Uterus (tissue), 4 donors: Measurements from ENCODE around the gene TRIOBP. TPM values are rescaled to one million over a fixed set of nuclear protein-coding genes. Genes with fewer than 3 reads are reported as not detected.
A peak's percentile ranks its signal among the peaks of the same experiment; 100 is the strongest.

Experiments used
- DNase-seq, 2 donors: peaks; one replicate each; pipeline ENCODE4 v3.0.0-alpha.2; 2019 to 2020
- H3K27ac ChIP-seq, 2 donors: fragments of 200-600 bp; sonication (generic); 1 replicate in 1 of 2; 2 replicates in 1 of 2; pipeline ENCODE4 v1.5.1; 2016 to 2018
- H3K27me3 ChIP-seq, 2 donors: fragments of 200-600 bp; sonication (generic); one replicate each; pipeline ENCODE4 v1.5.1; 2018 to 2019; ENCODE audit warnings: control low read depth in 1 of 2
- H3K36me3 ChIP-seq, 2 donors: fragments of 200-600 bp; sonication (generic); one replicate each; pipeline ENCODE4 v1.5.1; 2019; ENCODE audit warnings: control low read depth in 1 of 2
- H3K4me1 ChIP-seq, 2 donors: fragments of 200-600 bp; sonication (generic); one replicate each; pipeline ENCODE4 v1.5.1; 2018 to 2019; ENCODE audit warnings: control low read depth in 1 of 2
- H3K4me3 ChIP-seq, 2 donors: fragments of 200-600 bp; sonication (generic); 1 replicate in 1 of 2; 2 replicates in 1 of 2; pipeline ENCODE4 v1.5.1; 2018 to 2019; ENCODE audit warnings: mild to moderate bottlenecking in 1 of 2
- H3K9me3 ChIP-seq, 2 donors: fragments of 200-600 bp; sonication (generic); one replicate each; pipeline ENCODE4 v1.5.1; 2019; ENCODE audit warnings: control low read depth in 1 of 2
- POLR2A ChIP-seq, 2 donors: fragments of 450-650 bp; IDR thresholded peaks; one replicate each; pipeline ENCODE4 v1.6.1; 2016; ENCODE audit warnings: antibody characterized with exemption in 2 of 2, mild to moderate bottlenecking in 1 of 2, moderate library complexity in 1 of 2
- intact Hi-C: fragments of 100-400 bp; cut with DNase I; formaldehyde crosslinking; loops from one replicate; pipeline ENCODE4 v1.15.1; 2023; ENCODE audit warnings: low total_unique reads
- total RNA-seq, 4 donors: library from RNA; depleted of rRNA in 3 of 4; stranded (reverse); fragments of >200 nt in 3 of 4; gene quantifications; one replicate each; pipeline versions ENCODE4 v1.1.0 to v1.2.4, GENCODE V29; 2014 to 2023
- TF ChIP-seq, protein P1 (sequence below), 4 experiments: fragments of 200-600 bp in 2 of 4; fragments of 450-650 bp in 2 of 4; sonication (generic) in 2 of 4; IDR thresholded peaks; one replicate each; pipeline ENCODE4 v1.5.1; 2016 to 2019; ENCODE audit warnings: antibody characterized with exemption in 4 of 4, mild to moderate bottlenecking in 2 of 4, moderate library complexity in 1 of 4
- donor health status: DM: yes; HTN: yes; CAD: no.

The TRIOBP gene
- total RNA-seq, 4 donors from 2014 or later: 56.2 to 177 (median 127) TPM

GRCh38 chr22:37665487-37665886, 31.4 kb upstream of the TRIOBP start:
- Histone ChIP-seq H3K4me1 (peaks cover 0 to under 1% of the 10 kb centered on the region in 2 donors), H3K36me3 (no peaks in the 10 kb centered on the region), H3K27me3 (no peaks in the 10 kb centered on the region), H3K4me3 (no peak overlapping the region), H3K9me3 (no peaks in the 10 kb centered on the region), H3K27ac (no peak overlapping the region)
- intact Hi-C loops: no loop called here
- TF ChIP-seq POLR2A (IDR thresholded peaks at IDR 0.05): no peak
- TF ChIP-seq, protein P1, sequence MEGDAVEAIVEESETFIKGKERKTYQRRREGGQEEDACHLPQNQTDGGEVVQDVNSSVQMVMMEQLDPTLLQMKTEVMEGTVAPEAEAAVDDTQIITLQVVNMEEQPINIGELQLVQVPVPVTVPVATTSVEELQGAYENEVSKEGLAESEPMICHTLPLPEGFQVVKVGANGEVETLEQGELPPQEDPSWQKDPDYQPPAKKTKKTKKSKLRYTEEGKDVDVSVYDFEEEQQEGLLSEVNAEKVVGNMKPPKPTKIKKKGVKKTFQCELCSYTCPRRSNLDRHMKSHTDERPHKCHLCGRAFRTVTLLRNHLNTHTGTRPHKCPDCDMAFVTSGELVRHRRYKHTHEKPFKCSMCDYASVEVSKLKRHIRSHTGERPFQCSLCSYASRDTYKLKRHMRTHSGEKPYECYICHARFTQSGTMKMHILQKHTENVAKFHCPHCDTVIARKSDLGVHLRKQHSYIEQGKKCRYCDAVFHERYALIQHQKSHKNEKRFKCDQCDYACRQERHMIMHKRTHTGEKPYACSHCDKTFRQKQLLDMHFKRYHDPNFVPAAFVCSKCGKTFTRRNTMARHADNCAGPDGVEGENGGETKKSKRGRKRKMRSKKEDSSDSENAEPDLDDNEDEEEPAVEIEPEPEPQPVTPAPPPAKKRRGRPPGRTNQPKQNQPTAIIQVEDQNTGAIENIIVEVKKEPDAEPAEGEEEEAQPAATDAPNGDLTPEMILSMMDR (IDR thresholded peaks at IDR 0.05): no peak
- DNase-seq: no peak

GRCh38 chr22:37669586-37669985, 27.3 kb upstream of the TRIOBP start:
- H3K27ac ChIP-seq: no peak overlapping the region
- DNase-seq: no peak

DNA sequence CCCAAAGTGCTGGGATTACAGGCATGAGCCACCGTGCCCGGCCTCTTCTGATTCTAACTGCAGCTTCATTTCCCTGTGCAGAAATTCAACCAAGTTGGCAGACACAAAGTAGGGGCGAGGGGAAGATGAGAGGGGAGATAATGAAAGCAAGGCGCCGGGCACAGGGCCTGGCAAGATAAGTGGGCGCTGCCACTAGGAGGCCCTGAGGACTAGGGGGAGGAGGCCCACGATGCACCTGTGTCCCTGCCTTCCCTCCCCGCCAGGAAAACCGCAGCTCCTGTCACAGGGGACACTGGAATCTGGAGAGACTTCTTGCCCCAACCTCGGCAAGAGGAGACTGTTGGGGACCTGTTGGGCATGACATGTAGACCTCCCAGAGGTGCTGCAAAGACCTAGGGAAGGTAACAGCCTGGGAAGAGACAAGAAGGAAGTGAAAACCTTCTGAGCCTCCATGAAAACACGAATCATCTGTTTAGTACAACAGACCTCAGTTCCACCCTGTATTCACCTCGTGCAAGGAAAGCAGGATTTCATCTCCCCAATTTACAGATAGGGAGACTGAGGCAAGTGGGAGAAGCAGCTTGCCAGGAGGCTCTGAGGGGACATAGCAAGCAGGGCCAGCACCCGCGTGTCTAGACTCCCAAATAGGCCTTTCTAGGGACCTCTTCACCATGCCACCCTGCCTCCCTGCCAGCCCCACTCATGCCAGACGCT, 24.5 kb upstream of the TRIOBP start:
- no peak for DNase-seq
- no peaks in the 10 kb centered on the region for H3K9me3 ChIP-seq
- no peak for TF ChIP-seq POLR2A (IDR thresholded peaks at IDR 0.05)
- TF ChIP-seq, protein P1 (IDR thresholded peaks at IDR 0.05): no peak
- intact Hi-C loops: no loop called here
- no peaks in the 10 kb centered on the region for H3K36me3 ChIP-seq
- H3K4me3 ChIP-seq: no peak overlapping the region
- H3K27ac ChIP-seq: peak overlapping the region; percentile 93 to 99
- no peaks in the 10 kb centered on the region for H3K27me3 ChIP-seq
- peaks cover under 1 to 9% of the 10 kb centered on the region in 2 donors for H3K4me1 ChIP-seq

More at GRCh38 chr22:37669586-37669985, 27.3 kb upstream of the TRIOBP start:
- Histone ChIP-seq H3K27me3 (no peaks in the 10 kb centered on the region), H3K4me1 (peaks cover 0 to 9% of the 10 kb centered on the region in 2 donors), H3K9me3 (no peaks in the 10 kb centered on the region), H3K36me3 (no peaks in the 10 kb centered on the region), H3K4me3 (no peak overlapping the region)
- intact Hi-C loops: no loop called here
- TF ChIP-seq, protein P1 (IDR thresholded peaks at IDR 0.05): no peak
- TF ChIP-seq POLR2A (IDR thresholded peaks at IDR 0.05): no peak

- no peak for TF ChIP-seq POLR2A (IDR thresholded peaks at IDR 0.05)
- TF ChIP-seq, protein P1 (IDR thresholded peaks at IDR 0.05): no peak
- Histone ChIP-seq H3K27me3 (no peaks in the 10 kb centered on the region), H3K27ac (peak overlapping the region; percentile 93 to 99), H3K4me1 (peaks cover 3 to 14% of the 10 kb centered on the region in 2 donors), H3K36me3 (no peaks in the 10 kb centered on the region), H3K9me3 (no peaks in the 10 kb centered on the region), H3K4me3 (no peak overlapping the region)
- no peak for DNase-seq
- intact Hi-C loops: no loop called here
Measured at GRCh38 chr22:37672920-37673455, 23.9 kb upstream of the TRIOBP start.

GRCh38 chr22:37674248-37674647, 22.6 kb upstream of the TRIOBP start:
- peak overlapping the region; percentile 93 to 99 for H3K27ac ChIP-seq
- H3K27me3 ChIP-seq: no peaks in the 10 kb centered on the region
- peaks cover 3 to 18% of the 10 kb centered on the region in 2 donors for H3K4me1 ChIP-seq
- no peaks in the 10 kb centered on the region for H3K36me3 ChIP-seq
- intact Hi-C loops: no loop called here
- no peak overlapping the region for H3K4me3 ChIP-seq
- TF ChIP-seq, protein P1 (IDR thresholded peaks at IDR 0.05): no peak
- TF ChIP-seq POLR2A (IDR thresholded peaks at IDR 0.05): no peak
- H3K9me3 ChIP-seq: no peaks in the 10 kb centered on the region
- DNase-seq: no peak
